ENCODE results near the gene SNAP91.
"Not testable (repeated sequence)": the region's sequence is repeated elsewhere in the genome, so short reads cannot be mapped to it uniquely, and the experiment has no call there.

SNAP91 gene

GRCh38 chr6:83633609-83634008 lies 75.3 kb downstream of the SNAP91 start:
- DNase-seq (ENCODE audit: low read depth in 1 of 2, low spot score in 1 of 2) = no peak

GRCh38 chr6:83633149-83633548 lies 75.8 kb downstream of the SNAP91 start:
- DNase-seq (ENCODE audit: low read depth in 1 of 2, low spot score in 1 of 2) = no peak

- not testable (repeated sequence) for DNase-seq (ENCODE audit: low read depth in 1 of 2, low spot score in 1 of 2)
Observed at GRCh38 chr6:83629908-83630307, 79.0 kb downstream of the SNAP91 start.

- DNase-seq (ENCODE audit: low read depth in 1 of 2, low spot score in 1 of 2) = no peak
Observed at GRCh38 chr6:83615025-83615999, 93.6 kb downstream of the SNAP91 start.

- DNase-seq (ENCODE audit: low read depth in 1 of 2, low spot score in 1 of 2) = no peak
Observed at GRCh38 chr6:83613378-83613777, 95.5 kb downstream of the SNAP91 start.

GRCh38 chr6:83609248-83609647 lies 99.7 kb downstream of the SNAP91 start:
- no peak for DNase-seq (ENCODE audit: low read depth in 1 of 2, low spot score in 1 of 2)

- DNase-seq (ENCODE audit: low read depth in 1 of 2, low spot score in 1 of 2) = no peak
Observed at GRCh38 chr6:83605517-83605916, 103.4 kb downstream of the SNAP91 start.

- no peak for DNase-seq (ENCODE audit: low read depth in 1 of 2, low spot score in 1 of 2)
Observed at GRCh38 chr6:83603551-83603950, 105.3 kb downstream of the SNAP91 start.

GRCh38 chr6:83601119-83601518 lies 107.8 kb downstream of the SNAP91 start:
- DNase-seq (ENCODE audit: low read depth in 1 of 2, low spot score in 1 of 2) = no peak

GRCh38 chr6:83600459-83600858 lies 108.4 kb downstream of the SNAP91 start:
- DNase-seq (ENCODE audit: low read depth in 1 of 2, low spot score in 1 of 2) = no peak

- DNase-seq (ENCODE audit: low read depth in 1 of 2, low spot score in 1 of 2) = no peak
Observed at GRCh38 chr6:83597511-83597910, 111.4 kb downstream of the SNAP91 start.

- DNase-seq (ENCODE audit: low read depth in 1 of 2, low spot score in 1 of 2) = no peak
Observed at GRCh38 chr6:83597051-83597450, 111.8 kb downstream of the SNAP91 start.

GRCh38 chr6:83594941-83595340 lies 114.0 kb downstream of the SNAP91 start:
- no peak for DNase-seq (ENCODE audit: low read depth in 1 of 2, low spot score in 1 of 2)

GRCh38 chr6:83593395-83593785 lies 115.5 kb downstream of the SNAP91 start:
- no peak for DNase-seq (ENCODE audit: low read depth in 1 of 2, low spot score in 1 of 2)

GRCh38 chr6:83592770-83593394 lies 116.0 kb downstream of the SNAP91 start:
- DNase-seq (ENCODE audit: low read depth in 1 of 2, low spot score in 1 of 2) = no peak

- no peak for DNase-seq (ENCODE audit: low read depth in 1 of 2, low spot score in 1 of 2)
Observed at GRCh38 chr6:83590416-83590815, 118.5 kb downstream of the SNAP91 start.

- DNase-seq (ENCODE audit: low read depth in 1 of 2, low spot score in 1 of 2) = no peak
Observed at GRCh38 chr6:83589076-83589475, 119.8 kb downstream of the SNAP91 start.

- no peak for DNase-seq (ENCODE audit: low read depth in 1 of 2, low spot score in 1 of 2)
Observed at GRCh38 chr6:83578057-83578456, 130.8 kb downstream of the SNAP91 start.

GRCh38 chr6:83574783-83575182 lies 134.1 kb downstream of the SNAP91 start:
- DNase-seq (ENCODE audit: low read depth in 1 of 2, low spot score in 1 of 2) = no peak

GRCh38 chr6:83571663-83572185 lies 137.2 kb downstream of the SNAP91 start:
- DNase-seq (ENCODE audit: low read depth in 1 of 2, low spot score in 1 of 2) = not testable (repeated sequence)

- no peak for DNase-seq (ENCODE audit: low read depth in 1 of 2, low spot score in 1 of 2)
Observed at GRCh38 chr6:83558975-83559374, 149.9 kb downstream of the SNAP91 start.

GRCh38 chr6:83556871-83557270 lies 152.0 kb downstream of the SNAP91 start:
- DNase-seq (ENCODE audit: low read depth in 1 of 2, low spot score in 1 of 2) = no peak
